Fibroblast of villous mesenchyme (primary cell): Measurements from ENCODE around the gene CBLB. TPM values are rescaled to one million over a fixed set of nuclear protein-coding genes. Genes with fewer than 3 reads are reported as not detected.
A peak's percentile ranks its signal among the peaks of the same experiment; 100 is the strongest.

Experiments
- DNase-seq: peaks from one replicate; pipeline ENCODE4 v3.0.0-alpha.2; 2010; ENCODE audit warnings: low read depth
- H3K4me3 ChIP-seq: 2 replicates; pipeline ENCODE4 v1.5.1; 2011; ENCODE audit warnings: low read depth, mild to moderate bottlenecking, low read length
- CTCF ChIP-seq: IDR thresholded peaks from 2 replicates; pipeline ENCODE4 v1.5.1; 2012; ENCODE audit warnings: low read depth, mild to moderate bottlenecking, low read length; ENCODE audit not compliant: insufficient read depth
- total RNA-seq: library from RNA; depleted of rRNA; stranded (reverse); fragments of >200 nt; gene quantifications from 2 replicates; pipeline ENCODE4 v1.2.3, GENCODE V29; 2012

Gene CBLB
- total RNA-seq, 1 donor, result 40.6 TPM

GRCh38 chr3:105618556-105618955, 250.3 kb downstream of the CBLB start:
- H3K4me3 ChIP-seq, result no peak overlapping the region
- no peak for DNase-seq
- no peak for TF ChIP-seq CTCF

DNA sequence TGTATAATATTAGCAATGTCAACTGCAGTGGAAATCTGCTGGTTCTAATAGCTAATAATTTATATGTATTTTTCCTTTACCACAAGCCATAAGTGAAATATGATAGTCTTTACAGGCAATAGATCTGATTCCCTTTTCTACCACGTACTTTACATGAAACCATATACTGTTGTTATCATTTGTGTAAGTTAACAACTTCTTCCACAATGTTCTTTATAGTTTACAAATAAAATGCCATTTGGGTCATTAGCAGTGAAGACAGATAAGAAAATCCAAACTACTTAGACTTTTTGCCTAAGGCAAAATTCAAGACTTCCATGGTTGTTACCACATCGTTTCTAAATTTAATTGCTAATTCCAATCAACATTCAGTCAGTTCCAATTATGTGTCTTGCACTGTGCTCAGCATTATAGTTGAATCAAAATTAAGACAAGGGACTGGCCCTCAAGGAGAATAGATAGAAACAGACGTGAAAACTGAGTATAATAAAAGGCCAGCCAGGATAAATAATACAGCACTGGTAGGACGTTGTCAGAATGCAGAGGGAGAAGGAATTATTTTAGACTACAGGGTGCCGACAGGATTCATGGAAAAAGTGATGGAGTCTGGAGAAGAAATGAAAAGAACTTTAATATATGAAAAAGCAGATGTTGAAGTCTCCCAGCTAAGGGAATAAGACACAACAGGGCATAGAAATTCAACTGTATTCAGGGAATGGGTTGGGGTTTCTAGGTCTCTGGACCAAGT, 252.3 kb downstream of the CBLB start:
- no peak for DNase-seq
- no peak for TF ChIP-seq CTCF
- H3K4me3 ChIP-seq, result no peak overlapping the region

- H3K4me3 ChIP-seq, result no peak overlapping the region
- TF ChIP-seq CTCF, result no peak
- DNase-seq, result no peak
Measured at GRCh38 chr3:105615814-105616213, 253.0 kb downstream of the CBLB start.

DNA sequence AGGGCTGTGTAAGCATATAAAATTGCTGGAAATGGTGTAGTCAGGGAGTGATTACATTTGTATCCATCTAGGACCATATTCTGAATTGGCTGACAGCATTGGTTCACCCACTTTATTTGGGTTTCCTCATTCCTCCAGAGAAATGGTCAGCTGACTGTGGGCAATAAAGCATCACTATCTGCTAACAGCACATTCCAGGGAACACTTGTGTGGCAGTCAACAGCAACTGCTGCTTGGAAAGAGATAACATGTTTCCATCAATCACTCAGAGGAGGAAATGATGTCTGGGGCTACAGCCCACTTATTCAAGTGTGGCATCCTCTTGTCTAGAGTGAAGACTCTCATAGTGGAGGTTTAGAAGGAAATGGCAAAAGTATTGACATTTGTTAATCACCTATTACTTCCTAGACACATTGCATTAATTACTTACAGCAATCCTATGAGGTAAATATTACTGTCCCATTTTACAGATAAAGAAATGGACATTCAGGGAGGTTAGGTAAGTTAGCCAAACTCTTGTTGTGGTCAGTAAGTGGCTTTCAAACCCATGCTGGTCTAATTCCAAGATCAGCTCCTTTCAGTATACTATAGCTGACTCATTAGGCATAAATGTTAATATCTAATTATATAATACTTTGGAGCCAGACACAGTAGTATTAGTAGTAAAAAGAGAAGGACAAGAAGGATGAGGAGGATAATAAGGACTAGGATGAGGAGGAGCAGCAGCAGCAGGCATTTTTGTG, 254.4 kb downstream of the CBLB start:
- TF ChIP-seq CTCF, result no peak
- DNase-seq, result peak; percentile 11
- no peak overlapping the region for H3K4me3 ChIP-seq

DNA sequence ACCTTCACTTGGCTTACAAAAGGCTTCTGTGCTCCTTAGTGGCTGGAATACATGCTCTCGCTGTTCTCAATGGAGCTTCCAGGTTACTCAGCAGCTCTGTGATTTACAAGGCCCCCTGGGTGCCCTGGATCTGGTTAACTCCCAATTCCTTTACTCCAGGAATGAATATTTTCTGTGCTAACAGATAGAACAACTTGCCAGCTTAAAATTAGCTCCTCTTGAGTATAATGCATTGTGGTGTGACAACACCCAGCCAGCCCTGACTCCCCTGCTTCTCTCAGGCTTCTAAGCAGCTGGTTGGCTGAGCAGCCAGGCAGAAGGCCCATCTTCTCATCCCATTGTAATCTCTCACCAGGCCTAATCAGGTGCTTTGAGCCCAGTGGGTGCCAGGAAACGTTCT, 255.7 kb downstream of the CBLB start:
- no peak for DNase-seq
- no peak for TF ChIP-seq CTCF
- no peak overlapping the region for H3K4me3 ChIP-seq

DNA sequence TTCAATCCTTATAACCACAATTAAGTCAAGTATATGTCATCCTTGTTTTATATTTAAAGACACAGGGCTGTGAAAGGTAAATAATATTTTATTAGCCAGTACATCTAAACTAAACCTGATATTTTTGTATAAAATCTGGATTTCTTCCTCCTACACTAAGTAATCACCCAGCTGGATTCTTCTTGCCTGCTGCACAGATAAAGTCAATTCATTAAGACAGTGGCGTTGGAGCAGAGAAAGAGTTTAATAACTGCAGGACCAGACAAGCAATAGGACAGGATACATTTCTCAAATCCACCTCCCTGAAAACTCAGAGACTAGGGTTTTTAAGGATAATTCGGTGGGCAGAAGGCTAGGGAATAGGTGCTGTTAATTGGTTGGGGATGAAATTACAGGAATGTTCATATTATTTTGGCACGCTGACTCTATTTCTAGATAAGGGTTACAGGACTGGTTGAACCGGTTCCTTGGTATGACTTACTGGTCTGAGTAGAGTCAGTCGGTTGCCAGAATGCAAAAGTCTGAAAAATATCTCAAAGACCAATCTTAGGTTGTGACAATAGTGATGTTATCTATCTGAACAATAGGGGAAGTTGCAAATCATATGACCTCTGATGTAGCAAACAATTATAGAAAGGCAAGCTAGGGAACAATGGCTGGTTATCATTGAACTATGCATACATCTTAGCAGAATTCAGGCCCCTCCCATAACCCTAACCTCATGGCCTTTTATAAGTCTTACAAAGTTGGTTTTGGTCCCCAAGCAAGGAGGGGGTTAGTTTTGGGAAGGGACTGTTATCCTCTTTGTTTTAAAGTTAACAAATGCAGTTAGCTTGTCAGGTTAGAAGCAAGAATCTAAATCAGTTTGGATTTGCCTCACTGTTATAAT, 257.3 kb downstream of the CBLB start:
- no peak overlapping the region for H3K4me3 ChIP-seq
- no peak for DNase-seq
- no peak for TF ChIP-seq CTCF
